Measurements from ENCODE around the gene CCNB3. TPM values are rescaled to one million over a fixed set of nuclear protein-coding genes. Genes with fewer than 3 reads are reported as not detected.

Gene CCNB3
- total RNA-seq, 1 experiment from 2014 or later = 0.35 TPM

DNA sequence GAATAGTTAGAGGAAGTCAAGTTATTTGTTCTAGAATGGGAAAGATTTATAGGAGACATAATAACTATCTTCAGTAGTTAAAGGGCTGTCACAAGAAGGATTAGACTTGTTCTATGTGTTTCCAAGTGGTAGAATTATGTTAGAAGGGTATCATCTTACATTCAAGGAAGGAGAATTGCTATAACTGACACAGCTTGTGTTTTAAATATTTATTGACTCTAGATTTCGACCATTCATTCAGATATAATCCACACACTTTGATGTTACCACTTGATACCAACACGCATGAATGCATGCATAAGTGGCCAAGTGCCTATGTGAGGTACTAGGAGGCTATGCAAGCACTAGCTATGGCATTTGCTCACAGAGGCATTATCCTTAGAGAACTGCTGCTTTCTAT, 122.7 kb downstream of the CCNB3 start:
- no peaks in the 10 kb centered on the region for H3K27me3 ChIP-seq (ENCODE audit: insufficient read depth, low read length)
- no peak overlapping the region for H3K4me2 ChIP-seq (ENCODE audit: insufficient read depth, insufficient read length, low read length)

More for the DNA sequence above, 122.7 kb downstream of the CCNB3 start:
- H3K4me3 Mint-ChIP-seq = no peak overlapping the region
- DNase-seq = no peak
- H2BK5ac ChIP-seq (ENCODE audit: insufficient read length, low read length) = no peak overlapping the region
- H3K9me3 Mint-ChIP-seq = peaks cover 51 to 56% of the 10 kb centered on the region in 2 experiments
- H2BK20ac ChIP-seq (ENCODE audit: low read depth, low read length, poor library complexity, severe bottlenecking) = no peak overlapping the region
- H2BK12ac ChIP-seq (ENCODE audit: insufficient read length, low read depth, low read length) = no peak overlapping the region
- TF ChIP-seq, protein P1, sequence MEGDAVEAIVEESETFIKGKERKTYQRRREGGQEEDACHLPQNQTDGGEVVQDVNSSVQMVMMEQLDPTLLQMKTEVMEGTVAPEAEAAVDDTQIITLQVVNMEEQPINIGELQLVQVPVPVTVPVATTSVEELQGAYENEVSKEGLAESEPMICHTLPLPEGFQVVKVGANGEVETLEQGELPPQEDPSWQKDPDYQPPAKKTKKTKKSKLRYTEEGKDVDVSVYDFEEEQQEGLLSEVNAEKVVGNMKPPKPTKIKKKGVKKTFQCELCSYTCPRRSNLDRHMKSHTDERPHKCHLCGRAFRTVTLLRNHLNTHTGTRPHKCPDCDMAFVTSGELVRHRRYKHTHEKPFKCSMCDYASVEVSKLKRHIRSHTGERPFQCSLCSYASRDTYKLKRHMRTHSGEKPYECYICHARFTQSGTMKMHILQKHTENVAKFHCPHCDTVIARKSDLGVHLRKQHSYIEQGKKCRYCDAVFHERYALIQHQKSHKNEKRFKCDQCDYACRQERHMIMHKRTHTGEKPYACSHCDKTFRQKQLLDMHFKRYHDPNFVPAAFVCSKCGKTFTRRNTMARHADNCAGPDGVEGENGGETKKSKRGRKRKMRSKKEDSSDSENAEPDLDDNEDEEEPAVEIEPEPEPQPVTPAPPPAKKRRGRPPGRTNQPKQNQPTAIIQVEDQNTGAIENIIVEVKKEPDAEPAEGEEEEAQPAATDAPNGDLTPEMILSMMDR (conservative IDR thresholded peaks at IDR 0.05) = no peak
- WGBS (ENCODE audit: extremely low coverage, insufficient read length, low lambda C conversion rate) = no CpG with 5 or more reads among the region's 2 CpGs
- H4K8ac ChIP-seq (replicated peaks; ENCODE audit: insufficient read length, low read depth, low read length) = no peak overlapping the region
- H3K14ac ChIP-seq (ENCODE audit: insufficient read depth, low read length) = no peak overlapping the region
- H4K5ac ChIP-seq (ENCODE audit: insufficient read length, low read depth, low read length) = no peak overlapping the region
- H3K4ac ChIP-seq (ENCODE audit: low read depth, low read length) = no peak overlapping the region
- no peaks in the 10 kb centered on the region; a peak in 2 of 7 replicates for H3K36me3 Mint-ChIP-seq (ENCODE audit: insufficient read depth in 1 of 3, low read depth in 3 of 3)
- no peak overlapping the region for H2AK5ac ChIP-seq (ENCODE audit: insufficient read length, low read length)
- no peak overlapping the region for H2AFZ ChIP-seq (ENCODE audit: low read length)
- no peak overlapping the region for H3K27ac ChIP-seq (ENCODE audit: insufficient read length, low read depth, low read length)
- no peak overlapping the region for H4K91ac ChIP-seq (ENCODE audit: insufficient read length, low read depth, low read length)
- no peaks in the 10 kb centered on the region for H3K9me3 ChIP-seq (ENCODE audit: control insufficient read depth, low read depth, low read length)
- H3K23ac ChIP-seq (ENCODE audit: insufficient read length, low read depth, low read length) = no peak overlapping the region
- H2BK15ac ChIP-seq (ENCODE audit: low read depth, low read length) = no peak overlapping the region
- no peaks in the 10 kb centered on the region for H3K23me2 ChIP-seq (ENCODE audit: insufficient read length, low read depth, low read length, poor library complexity, severe bottlenecking)
- no peaks in the 10 kb centered on the region for H3K79me2 ChIP-seq (ENCODE audit: insufficient read depth, low read length)
- H3K4me1 ChIP-seq (ENCODE audit: insufficient read depth, low read length) = no peaks in the 10 kb centered on the region
- H3K9ac ChIP-seq (ENCODE audit: extremely low read depth, insufficient read length, low read length) = no peak overlapping the region
- H3K79me1 ChIP-seq (ENCODE audit: insufficient read depth, low read depth, low read length, poor library complexity, severe bottlenecking) = no peaks in the 10 kb centered on the region
- no peak overlapping the region for H2BK120ac ChIP-seq (ENCODE audit: low read depth, low read length, poor library complexity, severe bottlenecking)
- no peak overlapping the region for H3K27ac Mint-ChIP-seq
- H3K27me3 Mint-ChIP-seq (ENCODE audit: low read depth) = no peaks in the 10 kb centered on the region
- no peak overlapping the region for H3K56ac ChIP-seq (ENCODE audit: insufficient read length, low read depth, low read length)
- no peak overlapping the region for H3K18ac ChIP-seq (ENCODE audit: insufficient read length, low read depth, low read length)
- no peak overlapping the region for H3T11ph ChIP-seq (ENCODE audit: low read length)
- H4K20me1 ChIP-seq (ENCODE audit: control insufficient read depth, insufficient read depth, insufficient read length) = no peaks in the 10 kb centered on the region
- no peaks in the 10 kb centered on the region for H3K4me1 Mint-ChIP-seq

Measured in H9 (cell line).